Kidney epithelial cell (primary cell): ENCODE measurements around the gene SPATA13. TPM values are rescaled to one million over a fixed set of nuclear protein-coding genes. Genes with fewer than 3 reads are reported as not detected.
"Not testable (repeated sequence)": the region's sequence is repeated elsewhere in the genome, so short reads cannot be mapped to it uniquely, and the experiment has no call there.

Source experiments
- DNase-seq: peaks from one replicate; pipeline ENCODE4 v3.0.0-alpha.2; 2010; ENCODE audit warnings: low read depth
- H3K27me3 ChIP-seq: 2 replicates; pipeline ENCODE4 v1.6.0; 2011; ENCODE audit warnings: low read length; ENCODE audit not compliant: control insufficient read depth, insufficient read depth
- H3K36me3 ChIP-seq: 2 replicates; pipeline ENCODE4 v1.5.1; 2011; ENCODE audit warnings: low read length; ENCODE audit not compliant: control insufficient read depth, insufficient read depth
- H3K4me3 ChIP-seq: 2 replicates; pipeline ENCODE4 v1.5.1; 2011; ENCODE audit warnings: low read depth, mild to moderate bottlenecking, control low read depth, low read length
- total RNA-seq: library from RNA; depleted of rRNA; stranded (reverse); fragments of >200 nt; gene quantifications from 2 replicates; pipeline ENCODE4 v1.2.3, GENCODE V29; 2015
- TF ChIP-seq, protein P1 (sequence below): IDR thresholded peaks from 2 replicates; pipeline ENCODE4 v1.5.1; 2011; ENCODE audit warnings: mild to moderate bottlenecking, moderate library complexity, low read length, control low read depth, inconsistent platforms; ENCODE audit not compliant: insufficient read depth, poor library complexity, severe bottlenecking

Gene SPATA13
- total RNA-seq, 1 donor from 2014 or later, result 11.3 TPM

DNA sequence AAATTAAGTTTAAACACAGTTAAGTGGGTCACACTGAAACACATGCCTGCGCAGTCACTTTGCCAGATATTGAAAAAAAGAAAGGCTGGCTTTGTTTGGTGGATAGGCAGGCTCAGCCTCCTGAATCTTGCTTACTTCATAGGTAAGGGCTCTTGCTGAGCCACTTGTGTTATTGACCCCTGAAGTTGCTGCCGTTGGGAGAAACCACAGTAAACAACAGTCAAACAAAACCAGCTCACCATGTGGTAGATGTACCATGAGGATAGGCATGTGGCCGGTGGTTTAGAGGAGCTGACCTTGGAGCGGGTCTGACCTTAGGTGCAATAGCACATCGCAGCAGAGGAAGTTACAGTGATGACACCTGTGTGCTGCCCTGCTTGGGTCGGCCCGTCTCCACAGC, 52.2 kb downstream of the SPATA13 start:
- TF ChIP-seq, protein P1, sequence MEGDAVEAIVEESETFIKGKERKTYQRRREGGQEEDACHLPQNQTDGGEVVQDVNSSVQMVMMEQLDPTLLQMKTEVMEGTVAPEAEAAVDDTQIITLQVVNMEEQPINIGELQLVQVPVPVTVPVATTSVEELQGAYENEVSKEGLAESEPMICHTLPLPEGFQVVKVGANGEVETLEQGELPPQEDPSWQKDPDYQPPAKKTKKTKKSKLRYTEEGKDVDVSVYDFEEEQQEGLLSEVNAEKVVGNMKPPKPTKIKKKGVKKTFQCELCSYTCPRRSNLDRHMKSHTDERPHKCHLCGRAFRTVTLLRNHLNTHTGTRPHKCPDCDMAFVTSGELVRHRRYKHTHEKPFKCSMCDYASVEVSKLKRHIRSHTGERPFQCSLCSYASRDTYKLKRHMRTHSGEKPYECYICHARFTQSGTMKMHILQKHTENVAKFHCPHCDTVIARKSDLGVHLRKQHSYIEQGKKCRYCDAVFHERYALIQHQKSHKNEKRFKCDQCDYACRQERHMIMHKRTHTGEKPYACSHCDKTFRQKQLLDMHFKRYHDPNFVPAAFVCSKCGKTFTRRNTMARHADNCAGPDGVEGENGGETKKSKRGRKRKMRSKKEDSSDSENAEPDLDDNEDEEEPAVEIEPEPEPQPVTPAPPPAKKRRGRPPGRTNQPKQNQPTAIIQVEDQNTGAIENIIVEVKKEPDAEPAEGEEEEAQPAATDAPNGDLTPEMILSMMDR, result no peak
- H3K4me3 ChIP-seq, result no peak overlapping the region
- H3K36me3 ChIP-seq, result no peaks in the 10 kb centered on the region
- no peaks in the 10 kb centered on the region for H3K27me3 ChIP-seq
- DNase-seq, result no peak

- Histone ChIP-seq H3K36me3 (no peaks in the 10 kb centered on the region), H3K27me3 (no peaks in the 10 kb centered on the region), H3K4me3 (no peak overlapping the region)
- no peak for DNase-seq
- TF ChIP-seq, protein P1, result no peak
Measured at GRCh38 chr13:24213932-24214331, 53.4 kb downstream of the SPATA13 start.

GRCh38 chr13:24214528-24214927, 54.0 kb downstream of the SPATA13 start:
- TF ChIP-seq, protein P1, result no peak
- Histone ChIP-seq H3K27me3 (no peaks in the 10 kb centered on the region), H3K4me3 (no peak overlapping the region), H3K36me3 (no peaks in the 10 kb centered on the region)
- DNase-seq, result no peak

- TF ChIP-seq, protein P1, result no peak
- Histone ChIP-seq H3K4me3 (no peak overlapping the region), H3K36me3 (no peaks in the 10 kb centered on the region), H3K27me3 (no peaks in the 10 kb centered on the region)
- no peak for DNase-seq
Measured at GRCh38 chr13:24215126-24215525, 54.6 kb downstream of the SPATA13 start.

DNA sequence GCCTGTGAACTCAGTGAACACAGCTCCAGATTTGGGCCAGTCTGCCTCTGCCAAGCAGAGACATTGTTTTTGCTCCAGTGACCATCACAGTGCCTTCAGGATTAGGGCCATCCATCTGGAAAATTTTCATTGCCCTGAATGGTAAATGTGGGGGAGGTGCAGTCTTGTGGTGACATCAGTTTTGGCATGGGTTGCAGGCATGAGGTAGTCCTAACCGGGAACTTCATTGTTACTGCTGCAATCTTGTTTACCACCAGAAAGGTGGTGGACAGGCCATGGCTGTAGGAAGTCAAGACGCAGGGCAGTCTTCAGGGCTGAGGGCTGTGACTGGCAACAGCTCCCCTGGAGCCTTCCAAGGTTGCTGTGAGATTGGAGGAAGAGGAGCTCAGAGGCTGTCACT, 55.2 kb downstream of the SPATA13 start:
- Histone ChIP-seq H3K27me3 (no peaks in the 10 kb centered on the region), H3K4me3 (no peak overlapping the region)
- peak; percentile 49 for DNase-seq

GRCh38 chr13:24216176-24216575, 55.7 kb downstream of the SPATA13 start:
- DNase-seq, result no peak
- Histone ChIP-seq H3K27me3 (no peaks in the 10 kb centered on the region), H3K36me3 (no peaks in the 10 kb centered on the region), H3K4me3 (no peak overlapping the region)
- TF ChIP-seq, protein P1, result no peak

More for the DNA sequence above, 55.2 kb downstream of the SPATA13 start:
- no peaks in the 10 kb centered on the region for H3K36me3 ChIP-seq
- TF ChIP-seq, protein P1, result no peak

DNA sequence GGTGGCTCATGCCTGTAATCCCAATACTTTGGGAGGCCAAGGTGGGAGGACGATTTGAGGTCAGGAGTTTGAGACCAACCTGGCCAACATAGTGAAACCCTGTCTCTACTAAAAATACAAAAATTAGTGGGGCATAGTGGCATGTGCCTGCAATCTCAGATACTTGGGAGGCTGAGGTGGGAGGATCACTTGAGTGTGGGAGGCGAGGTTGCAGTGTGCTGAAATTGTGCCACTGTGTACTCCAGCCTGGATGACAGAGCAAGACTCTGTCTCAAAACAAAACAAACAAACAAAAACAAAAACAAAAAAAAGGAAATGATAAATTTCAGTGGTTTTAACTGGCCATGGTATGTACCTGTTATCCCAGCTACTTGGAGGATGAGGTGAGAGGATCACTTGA, 56.3 kb downstream of the SPATA13 start:
- H3K27me3 ChIP-seq, DNase-seq, H3K4me3 ChIP-seq, H3K36me3 ChIP-seq: not testable (repeated sequence)
